Suprapubic skin (tissue), 4 donors: ENCODE measurements around the gene RASA2. TPM values are rescaled to one million over a fixed set of nuclear protein-coding genes. Genes with fewer than 3 reads are reported as not detected.

Source experiments
- DNase-seq, 2 donors: peaks; one replicate each; pipeline ENCODE4 v3.0.0-alpha.2; 2019; ENCODE audit warnings: low spot score in 2 of 2
- H3K27ac ChIP-seq: fragments of 200-600 bp; sonication (generic); one replicate; pipeline ENCODE4 v1.5.1; 2019
- H3K27me3 ChIP-seq: fragments of 200-600 bp; sonication (generic); one replicate; pipeline ENCODE4 v1.5.1; 2019
- H3K36me3 ChIP-seq: fragments of 200-600 bp; sonication (generic); one replicate; pipeline ENCODE4 v1.5.1; 2019
- H3K4me1 ChIP-seq: fragments of 200-600 bp; sonication (generic); one replicate; pipeline ENCODE4 v1.5.1; 2019
- H3K4me3 ChIP-seq: fragments of 200-600 bp; sonication (generic); one replicate; pipeline ENCODE4 v1.5.1; 2019; ENCODE audit warnings: mild to moderate bottlenecking
- H3K9me3 ChIP-seq: fragments of 200-600 bp; sonication (generic); one replicate; pipeline ENCODE4 v1.5.1; 2019
- CTCF ChIP-seq, 2 donors: fragments of 200-600 bp in 1 of 2; fragments of 450-650 bp in 1 of 2; sonication (generic) in 1 of 2; IDR thresholded peaks; one replicate each; pipeline ENCODE4 v1.5.1; 2016 to 2019; ENCODE audit warnings: antibody characterized with exemption in 2 of 2, mild to moderate bottlenecking in 1 of 2, moderate library complexity in 1 of 2
- EP300 ChIP-seq: sonication (generic); formaldehyde crosslinking; IDR thresholded peaks from one replicate; pipeline ENCODE4 v1.6.1; 2017; ENCODE audit warnings: antibody characterized with exemption
- POLR2A ChIP-seq, 2 donors: fragments of 450-650 bp; IDR thresholded peaks; one replicate each; pipeline ENCODE4 v1.6.1; 2017; ENCODE audit warnings: antibody characterized with exemption in 2 of 2, mild to moderate bottlenecking in 2 of 2, moderate library complexity in 2 of 2
- POLR2AphosphoS5 ChIP-seq, 3 donors: sonication (generic); formaldehyde crosslinking; IDR thresholded peaks; one replicate each; pipeline ENCODE4 v1.6.1; 2017; ENCODE audit warnings: antibody characterized with exemption in 3 of 3
- WGBS: methylation state at CpG from one replicate; pipeline ENCODE4 v1.1.5; 2018; 5-methylcytosine and 5-hydroxymethylcytosine counted together
- total RNA-seq, 4 donors: library from RNA; depleted of rRNA; stranded (reverse); fragments of >200 nt; gene quantifications; one replicate each; pipeline ENCODE4 v1.1.0, GENCODE V29; 2016

RASA2 gene
- total RNA-seq, 4 donors from 2014 or later: 14.3 to 48.6 (median 24.0) TPM

DNA sequence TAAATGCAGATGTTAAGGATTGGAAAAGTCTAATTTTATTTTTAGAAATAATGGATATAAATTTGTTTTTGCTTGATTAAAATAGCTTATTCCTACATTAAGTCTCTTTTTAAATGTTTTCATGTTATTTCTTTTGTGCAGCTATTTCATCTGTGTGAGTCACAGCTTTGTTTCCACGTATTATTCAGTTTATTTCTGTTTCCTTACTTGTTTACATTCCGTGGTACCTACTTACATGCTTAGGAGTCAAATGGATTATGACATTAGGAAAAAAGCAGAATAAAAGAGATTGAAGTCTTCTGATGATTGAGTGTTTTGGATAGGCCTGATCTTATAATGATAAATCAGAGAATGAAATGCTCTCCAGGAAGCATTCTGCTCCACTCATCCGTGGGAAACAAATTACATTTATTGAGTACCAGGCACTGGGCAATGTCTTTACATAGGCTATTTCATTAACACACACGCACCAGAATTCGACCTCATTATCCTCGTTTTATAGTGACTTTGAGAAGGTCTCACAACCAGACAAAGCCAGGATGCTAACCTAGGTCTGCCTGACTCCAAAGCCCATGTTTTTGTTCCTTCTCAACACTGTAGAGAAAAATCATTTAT is 38.1 kb upstream of the RASA2 start:
- Histone ChIP-seq H3K27me3 (no peaks in the 10 kb centered on the region), H3K4me3 (no peak overlapping the region), H3K4me1 (peaks cover 5% of the 10 kb centered on the region), H3K36me3 (peaks cover 30% of the 10 kb centered on the region), H3K27ac (no peak overlapping the region), H3K9me3 (no peaks in the 10 kb centered on the region)
- WGBS: 69% methylated on average over 6 of the region's 6 CpGs
- no peak for TF ChIP-seq CTCF (IDR thresholded peaks at IDR 0.05)
- no peak for TF ChIP-seq POLR2A (IDR thresholded peaks at IDR 0.05)
- no peak for TF ChIP-seq EP300
- TF ChIP-seq POLR2AphosphoS5 (IDR thresholded peaks at IDR 0.05): no peak
- no peak for DNase-seq

DNA sequence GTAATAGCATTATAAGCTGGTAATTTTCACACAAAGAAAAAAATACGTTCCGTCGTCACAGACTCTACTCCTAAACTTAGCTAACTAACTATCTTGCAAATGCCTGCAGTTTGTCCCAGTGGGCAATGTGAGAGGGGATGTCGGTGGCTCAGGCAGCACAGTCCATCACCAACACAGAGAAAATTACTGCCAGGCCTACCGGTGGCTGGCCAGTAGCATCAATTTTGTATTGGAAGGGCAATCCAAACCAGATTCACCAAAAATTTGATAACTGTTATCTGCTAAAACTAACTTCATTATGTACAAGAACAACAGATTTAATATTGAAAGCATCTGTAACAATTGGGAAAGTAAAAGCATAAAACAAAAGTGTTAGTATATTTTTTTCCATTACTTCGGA is 37.4 kb upstream of the RASA2 start:
- 79% methylated on average over 6 of the region's 6 CpGs for WGBS
- peaks cover 6% of the 10 kb centered on the region for H3K4me1 ChIP-seq
- no peak overlapping the region for H3K27ac ChIP-seq

DNA sequence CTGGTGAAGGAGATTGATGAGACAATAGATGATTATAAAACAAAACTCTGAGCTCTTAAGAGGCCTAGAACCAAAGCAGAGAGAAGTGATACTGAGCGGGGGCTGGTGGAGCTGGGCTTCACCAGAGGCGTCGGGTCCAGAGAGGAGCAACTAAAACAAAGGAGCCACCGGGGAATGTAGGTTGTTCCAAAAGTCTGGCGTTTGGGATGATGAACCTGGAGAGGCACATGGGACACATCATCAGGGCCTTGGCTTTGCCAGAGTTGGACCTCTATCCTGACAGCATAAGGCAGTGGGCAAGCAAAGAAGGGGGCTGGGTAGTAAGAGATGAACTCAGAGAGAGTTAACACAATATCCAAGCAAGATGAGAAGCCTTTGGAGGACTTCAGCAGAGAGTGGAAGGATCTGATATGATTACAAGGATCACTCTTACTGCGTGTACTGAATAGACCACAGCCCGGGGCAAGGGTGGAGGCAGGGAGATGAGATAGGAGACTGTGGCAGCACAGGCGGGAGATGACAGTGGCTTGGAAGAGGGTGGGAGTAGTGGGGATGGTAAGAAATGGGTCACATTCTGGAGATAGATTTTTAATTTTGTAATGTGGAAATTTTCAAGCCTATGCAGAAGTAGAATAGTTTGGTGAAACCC is 36.0 kb upstream of the RASA2 start:
- H3K4me1 ChIP-seq: peaks cover 18% of the 10 kb centered on the region
- 68% methylated on average over 8 of the region's 8 CpGs for WGBS
- H3K27me3 ChIP-seq: no peaks in the 10 kb centered on the region
- no peak overlapping the region for H3K27ac ChIP-seq
- no peak overlapping the region for H3K4me3 ChIP-seq
- H3K9me3 ChIP-seq: no peaks in the 10 kb centered on the region
- TF ChIP-seq POLR2A (IDR thresholded peaks at IDR 0.05) (no peak), POLR2AphosphoS5 (IDR thresholded peaks at IDR 0.05) (no peak), EP300 (no peak), CTCF (IDR thresholded peaks at IDR 0.05) (no peak)
- H3K36me3 ChIP-seq: peaks cover 11% of the 10 kb centered on the region
- no peak for DNase-seq

More for the DNA sequence above, 37.4 kb upstream of the RASA2 start:
- no peak for DNase-seq
- no peak overlapping the region for H3K4me3 ChIP-seq
- H3K36me3 ChIP-seq: peaks cover 23% of the 10 kb centered on the region
- no peak for TF ChIP-seq EP300
- TF ChIP-seq CTCF (IDR thresholded peaks at IDR 0.05): no peak
- no peak for TF ChIP-seq POLR2A (IDR thresholded peaks at IDR 0.05)
- TF ChIP-seq POLR2AphosphoS5 (IDR thresholded peaks at IDR 0.05): no peak
- no peaks in the 10 kb centered on the region for H3K27me3 ChIP-seq
- no peaks in the 10 kb centered on the region for H3K9me3 ChIP-seq

DNA sequence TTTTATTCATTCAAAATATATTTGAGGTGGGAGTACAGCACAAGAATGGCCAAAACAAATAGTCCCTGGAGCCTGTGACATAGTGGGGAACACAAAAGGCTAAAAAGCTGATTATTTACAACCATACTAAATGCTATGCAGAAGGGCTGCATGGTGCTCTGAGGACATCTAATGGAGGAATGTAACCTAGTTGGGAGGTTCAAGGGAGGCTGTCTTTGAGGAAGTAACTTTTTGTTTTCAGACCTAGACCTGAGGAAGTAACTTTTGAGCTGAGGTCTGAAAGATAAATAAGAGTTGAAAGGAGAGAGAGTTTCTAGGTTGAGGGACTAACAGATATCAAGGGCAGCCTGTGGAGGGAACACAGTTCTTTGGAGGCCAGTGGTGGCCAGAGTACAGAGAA is 34.8 kb upstream of the RASA2 start:
- H3K27me3 ChIP-seq: no peaks in the 10 kb centered on the region
- H3K27ac ChIP-seq: no peak overlapping the region
- no peak overlapping the region for H3K4me3 ChIP-seq
- H3K4me1 ChIP-seq: peaks cover 22% of the 10 kb centered on the region
- H3K36me3 ChIP-seq: peaks cover 1% of the 10 kb centered on the region
- no peaks in the 10 kb centered on the region for H3K9me3 ChIP-seq
- peak; percentile 7 to 49 for TF ChIP-seq CTCF (IDR thresholded peaks at IDR 0.05)
- peak in 1 of 3 donors; percentile 13 for TF ChIP-seq POLR2AphosphoS5 (IDR thresholded peaks at IDR 0.05)
- TF ChIP-seq POLR2A (IDR thresholded peaks at IDR 0.05): no peak
- TF ChIP-seq EP300: no peak
- no peak for DNase-seq

DNA sequence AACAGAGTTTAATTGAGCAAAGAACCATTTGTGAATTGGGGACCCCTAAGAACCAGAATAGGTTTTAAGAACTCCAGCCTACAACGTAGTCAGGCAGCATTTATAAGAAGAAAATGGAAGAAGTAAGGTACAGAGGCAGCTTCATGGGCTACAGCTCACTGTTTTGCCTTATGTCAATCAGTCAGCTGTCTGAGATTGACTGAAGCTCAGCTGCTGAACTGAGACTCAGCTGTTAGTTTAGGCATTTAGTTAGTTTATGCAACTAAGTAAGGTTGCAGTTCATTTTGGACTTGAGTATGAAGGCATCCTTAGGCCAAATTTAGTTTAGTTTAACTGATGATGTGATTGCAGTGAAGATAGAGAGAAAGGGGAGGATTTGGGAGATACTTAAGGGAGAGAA is 34.1 kb upstream of the RASA2 start:
- TF ChIP-seq CTCF (IDR thresholded peaks at IDR 0.05): no peak
- no peak for TF ChIP-seq POLR2A (IDR thresholded peaks at IDR 0.05)
- no peak for TF ChIP-seq POLR2AphosphoS5 (IDR thresholded peaks at IDR 0.05)
- no peak for TF ChIP-seq EP300
- H3K9me3 ChIP-seq: no peaks in the 10 kb centered on the region
- no peak for DNase-seq
- H3K36me3 ChIP-seq: no peaks in the 10 kb centered on the region
- H3K27ac ChIP-seq: no peak overlapping the region
- H3K27me3 ChIP-seq: no peaks in the 10 kb centered on the region
- H3K4me1 ChIP-seq: peaks cover 22% of the 10 kb centered on the region
- 89% methylated on average over 1 of the region's 1 CpG for WGBS
- H3K4me3 ChIP-seq: no peak overlapping the region
